NT2/D1 (cell line): ENCODE data around the gene DIP2C.
"Not testable (repeated sequence)": the region's sequence is repeated elsewhere in the genome, so short reads cannot be mapped to it uniquely, and the experiment has no call there.

Source experiments
- DNase-seq: peaks from one replicate; pipeline ENCODE4 v3.0.0-alpha.2; 2011; ENCODE audit warnings: low read depth, low spot score
- H3K27me3 ChIP-seq: 2 replicates; pipeline ENCODE4 v1.6.0; 2011; ENCODE audit warnings: mild to moderate bottlenecking; ENCODE audit not compliant: insufficient read length, insufficient read depth
- H3K36me3 ChIP-seq: 2 replicates; pipeline ENCODE4 v1.6.1; 2011; ENCODE audit warnings: mild to moderate bottlenecking, low read length, mixed read lengths; ENCODE audit not compliant: insufficient read depth, insufficient read length
- H3K4me1 ChIP-seq: 2 replicates; pipeline ENCODE4 v1.5.1; 2011; ENCODE audit not compliant: insufficient read depth, insufficient read length
- H3K4me3 ChIP-seq: 2 replicates; pipeline ENCODE4 v1.5.1; 2011; ENCODE audit warnings: low read depth; ENCODE audit not compliant: insufficient read length
- H3K9ac ChIP-seq: 2 replicates; pipeline ENCODE4 v1.6.0; 2011; ENCODE audit warnings: low read depth; ENCODE audit not compliant: insufficient read length
- H3K9me3 ChIP-seq: 2 replicates; pipeline ENCODE4 v1.5.1; 2011; ENCODE audit warnings: mild to moderate bottlenecking, low read length; ENCODE audit not compliant: insufficient read depth
- SUZ12 ChIP-seq: IDR thresholded peaks from 2 replicates; pipeline ENCODE4 v1.6.1; 2011; ENCODE audit not compliant: insufficient read length, insufficient read depth; ENCODE audit errors: extremely low read depth
- YY1 ChIP-seq: IDR thresholded peaks from 2 replicates; pipeline ENCODE4 v1.6.1; 2011; ENCODE audit not compliant: insufficient read length, insufficient read depth
- ZNF274 ChIP-seq: IDR thresholded peaks from 2 replicates; pipeline ENCODE4 v1.6.1; 2011; ENCODE audit warnings: mild to moderate bottlenecking, low read depth, low read length

Gene DIP2C

GRCh38 chr10:519055-519715 is 170.3 kb downstream of the DIP2C start:
- no peak overlapping the region for H3K4me3 ChIP-seq
- no peaks in the 10 kb centered on the region for H3K9me3 ChIP-seq
- peaks cover 6% of the 10 kb centered on the region for H3K4me1 ChIP-seq
- H3K36me3 ChIP-seq, result peaks cover 5% of the 10 kb centered on the region
- H3K27me3 ChIP-seq, result no peaks in the 10 kb centered on the region
- no peak for DNase-seq
- TF ChIP-seq SUZ12, result no peak
- TF ChIP-seq ZNF274, result no peak
- TF ChIP-seq YY1, result no peak
- H3K9ac ChIP-seq, result no peak overlapping the region

- no peak for TF ChIP-seq YY1
- TF ChIP-seq SUZ12, result no peak
- no peak for TF ChIP-seq ZNF274
- Histone ChIP-seq H3K27me3 (no peaks in the 10 kb centered on the region), H3K9ac (no peak overlapping the region), H3K36me3 (peaks cover 5% of the 10 kb centered on the region), H3K4me3 (no peak overlapping the region), H3K4me1 (peaks cover 5% of the 10 kb centered on the region), H3K9me3 (no peaks in the 10 kb centered on the region)
- DNase-seq, result no peak
Measured at GRCh38 chr10:517872-518475, 171.5 kb downstream of the DIP2C start.

GRCh38 chr10:517241-517830 is 172.1 kb downstream of the DIP2C start:
- TF ChIP-seq SUZ12 (no peak), YY1 (no peak), ZNF274 (no peak)
- Histone ChIP-seq H3K36me3 (peaks cover 5% of the 10 kb centered on the region), H3K9ac (no peak overlapping the region), H3K4me1 (peaks cover 5% of the 10 kb centered on the region), H3K4me3 (no peak overlapping the region), H3K27me3 (no peaks in the 10 kb centered on the region), H3K9me3 (no peaks in the 10 kb centered on the region)
- DNase-seq, result no peak

GRCh38 chr10:516764-517163 is 172.7 kb downstream of the DIP2C start:
- no peak for DNase-seq
- H3K9me3 ChIP-seq, result no peaks in the 10 kb centered on the region
- peaks cover 5% of the 10 kb centered on the region for H3K36me3 ChIP-seq
- peaks cover 5% of the 10 kb centered on the region for H3K4me1 ChIP-seq
- TF ChIP-seq YY1 (no peak), ZNF274 (no peak), SUZ12 (no peak)
- no peak overlapping the region for H3K4me3 ChIP-seq
- no peak overlapping the region for H3K9ac ChIP-seq
- H3K27me3 ChIP-seq, result no peaks in the 10 kb centered on the region

- TF ChIP-seq SUZ12, result no peak
- TF ChIP-seq YY1, result no peak
- no peak for TF ChIP-seq ZNF274
- H3K36me3 ChIP-seq, result peaks cover 5% of the 10 kb centered on the region
- no peak for DNase-seq
- peaks cover 3% of the 10 kb centered on the region for H3K4me1 ChIP-seq
- no peak overlapping the region for H3K4me3 ChIP-seq
- no peaks in the 10 kb centered on the region for H3K9me3 ChIP-seq
- H3K9ac ChIP-seq, result no peak overlapping the region
- H3K27me3 ChIP-seq, result no peaks in the 10 kb centered on the region
Measured at GRCh38 chr10:515674-516073, 173.8 kb downstream of the DIP2C start.

GRCh38 chr10:514137-514671 is 175.3 kb downstream of the DIP2C start:
- Histone ChIP-seq H3K27me3 (no peaks in the 10 kb centered on the region), H3K4me3 (no peak overlapping the region), H3K9ac (no peak overlapping the region), H3K36me3 (peaks cover 5% of the 10 kb centered on the region), H3K9me3 (no peaks in the 10 kb centered on the region), H3K4me1 (peaks cover 2% of the 10 kb centered on the region)
- no peak for TF ChIP-seq SUZ12
- no peak for TF ChIP-seq ZNF274
- TF ChIP-seq YY1, result no peak
- DNase-seq, result no peak

GRCh38 chr10:513393-513792 is 176.1 kb downstream of the DIP2C start:
- DNase-seq, result no peak
- Histone ChIP-seq H3K27me3 (no peaks in the 10 kb centered on the region), H3K4me1 (no peaks in the 10 kb centered on the region), H3K4me3 (no peak overlapping the region), H3K36me3 (peaks cover 8% of the 10 kb centered on the region), H3K9ac (no peak overlapping the region), H3K9me3 (no peaks in the 10 kb centered on the region)
- TF ChIP-seq SUZ12 (no peak), YY1 (no peak), ZNF274 (no peak)

GRCh38 chr10:512661-513060 is 176.8 kb downstream of the DIP2C start:
- not testable (repeated sequence) for H3K4me3 ChIP-seq, DNase-seq, H3K36me3 ChIP-seq, H3K4me1 ChIP-seq, H3K27me3 ChIP-seq, H3K9me3 ChIP-seq, H3K9ac ChIP-seq
